Gastroesophageal sphincter (tissue), 3 donors: ENCODE results near the gene NOS1AP.

Experiments used
- EP300 ChIP-seq: sonication (generic); formaldehyde crosslinking; IDR thresholded peaks from one replicate; pipeline ENCODE4 v1.6.1; 2017; ENCODE audit warnings: antibody characterized with exemption, mild to moderate bottlenecking
- POLR2A ChIP-seq, 2 donors: fragments of 450-650 bp; IDR thresholded peaks; one replicate each; pipeline ENCODE4 v1.6.1; 2017; ENCODE audit warnings: antibody characterized with exemption in 2 of 2, mild to moderate bottlenecking in 2 of 2, moderate library complexity in 1 of 2
- TF ChIP-seq, protein P1 (sequence below), 4 experiments: fragments of 200-600 bp in 2 of 4; fragments of 450-650 bp in 2 of 4; sonication (generic) in 1 of 4; IDR thresholded peaks; one replicate each; pipeline ENCODE4 v1.5.1; 2017 to 2019; ENCODE audit warnings: antibody characterized with exemption in 4 of 4, mild to moderate bottlenecking in 2 of 4, moderate library complexity in 2 of 4

DNA sequence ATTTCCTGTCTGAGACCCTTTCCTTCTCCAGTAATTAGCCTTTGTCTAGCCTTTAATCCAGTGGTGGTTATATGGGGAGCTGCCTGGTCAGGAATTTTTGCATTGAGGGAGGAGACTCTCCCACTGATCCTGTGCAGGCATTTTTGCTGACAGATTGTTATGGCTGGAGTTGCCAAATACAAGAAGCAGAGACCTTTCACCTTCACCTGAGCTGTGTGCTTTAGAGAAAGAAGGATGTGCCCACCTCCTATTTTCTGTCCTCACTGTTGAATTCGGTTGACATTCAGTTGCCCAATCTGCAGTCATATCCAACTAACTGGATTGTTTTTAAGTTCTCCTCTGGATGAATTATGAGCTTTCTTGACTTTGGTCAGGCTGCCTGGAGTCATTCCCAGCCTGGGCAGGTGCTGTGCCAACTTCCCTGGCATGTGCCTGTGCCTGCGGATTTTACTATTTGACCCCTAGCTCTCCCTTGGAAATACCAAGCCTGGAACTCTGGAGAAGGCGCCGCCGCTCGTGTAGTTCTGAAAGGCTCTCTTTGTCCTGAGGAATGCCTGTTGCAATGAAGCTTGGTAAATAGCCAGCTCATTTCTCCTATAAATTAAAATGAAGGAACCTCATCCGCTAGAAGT is 143.9 kb downstream of the NOS1AP start:
- no peak for TF ChIP-seq POLR2A (IDR thresholded peaks at IDR 0.05)
- TF ChIP-seq, protein P1, sequence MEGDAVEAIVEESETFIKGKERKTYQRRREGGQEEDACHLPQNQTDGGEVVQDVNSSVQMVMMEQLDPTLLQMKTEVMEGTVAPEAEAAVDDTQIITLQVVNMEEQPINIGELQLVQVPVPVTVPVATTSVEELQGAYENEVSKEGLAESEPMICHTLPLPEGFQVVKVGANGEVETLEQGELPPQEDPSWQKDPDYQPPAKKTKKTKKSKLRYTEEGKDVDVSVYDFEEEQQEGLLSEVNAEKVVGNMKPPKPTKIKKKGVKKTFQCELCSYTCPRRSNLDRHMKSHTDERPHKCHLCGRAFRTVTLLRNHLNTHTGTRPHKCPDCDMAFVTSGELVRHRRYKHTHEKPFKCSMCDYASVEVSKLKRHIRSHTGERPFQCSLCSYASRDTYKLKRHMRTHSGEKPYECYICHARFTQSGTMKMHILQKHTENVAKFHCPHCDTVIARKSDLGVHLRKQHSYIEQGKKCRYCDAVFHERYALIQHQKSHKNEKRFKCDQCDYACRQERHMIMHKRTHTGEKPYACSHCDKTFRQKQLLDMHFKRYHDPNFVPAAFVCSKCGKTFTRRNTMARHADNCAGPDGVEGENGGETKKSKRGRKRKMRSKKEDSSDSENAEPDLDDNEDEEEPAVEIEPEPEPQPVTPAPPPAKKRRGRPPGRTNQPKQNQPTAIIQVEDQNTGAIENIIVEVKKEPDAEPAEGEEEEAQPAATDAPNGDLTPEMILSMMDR (IDR thresholded peaks at IDR 0.05) = no peak
- no peak for TF ChIP-seq EP300
